Neural progenitor cell (in vitro differentiated cells): Measurements from ENCODE around the gene ATP1A2. TPM values are rescaled to one million over a fixed set of nuclear protein-coding genes. Genes with fewer than 3 reads are reported as not detected.

ENCODE experiments used
- DNase-seq: peaks from one replicate; pipeline ENCODE4 v3.0.0-alpha.2; 2016; ENCODE audit warnings: low spot score
- H2AFZ ChIP-seq: fragments of 200-600 bp; sonication (generic); replicated peaks from 2 replicates; pipeline ENCODE4 v1.6.1; 2016; ENCODE audit warnings: antibody characterized with exemption
- H3F3A ChIP-seq: fragments of 200-600 bp; sonication (generic); 2 replicates; pipeline ENCODE4 v1.6.1; 2016; ENCODE audit warnings: antibody characterized with exemption, low read depth
- H3K27ac ChIP-seq: fragments of 200-600 bp; sonication (generic); 2 replicates; pipeline ENCODE4 v1.5.1; 2016; ENCODE audit warnings: mild to moderate bottlenecking
- H3K27me3 ChIP-seq: fragments of 200-600 bp; sonication (generic); 2 replicates; pipeline ENCODE4 v1.6.1; 2016; ENCODE audit warnings: mild to moderate bottlenecking, moderate library complexity
- H3K36me3 ChIP-seq: fragments of 200-600 bp; sonication (generic); 2 replicates; pipeline ENCODE4 v1.5.1; 2016
- H3K4me1 ChIP-seq: fragments of 200-600 bp; sonication (generic); 2 replicates; pipeline ENCODE4 v1.6.1; 2016; ENCODE audit warnings: mixed run types
- H3K4me2 ChIP-seq: fragments of 200-600 bp; sonication (generic); 2 replicates; pipeline ENCODE4 v1.6.1; 2016
- H3K4me3 ChIP-seq: fragments of 200-600 bp; sonication (generic); 2 replicates; pipeline ENCODE4 v1.5.1; 2016
- H3K79me2 ChIP-seq: fragments of 200-600 bp; sonication (generic); 2 replicates; pipeline ENCODE4 v1.6.1; 2016; ENCODE audit warnings: low read depth
- H3K9ac ChIP-seq: fragments of 200-600 bp; sonication (generic); 2 replicates; pipeline ENCODE4 v1.6.1; 2016
- H3K9me3 ChIP-seq: fragments of 200-600 bp; sonication (generic); 2 replicates; pipeline ENCODE4 v1.5.1; 2016; ENCODE audit warnings: low read depth
- H4K20me1 ChIP-seq: fragments of 200-600 bp; sonication (generic); 2 replicates; pipeline ENCODE4 v1.6.1; 2016; ENCODE audit warnings: low read depth
- H3K27ac Mint-ChIP-seq: 3 replicates; pipeline ENCODE4 v1.8.0; 2021; ENCODE audit warnings: mixed read lengths
- H3K27me3 Mint-ChIP-seq: 2 replicates; pipeline ENCODE4 v1.8.0; 2022; ENCODE audit warnings: low read depth, mild to moderate bottlenecking, inconsistent platforms, moderate library complexity, mixed read lengths; ENCODE audit not compliant: insufficient read depth
- H3K36me3 Mint-ChIP-seq: 3 replicates; pipeline ENCODE4 v1.8.0; 2021; ENCODE audit warnings: mixed read lengths
- H3K4me1 Mint-ChIP-seq: 3 replicates; pipeline ENCODE4 v1.8.0; 2021; ENCODE audit warnings: mixed read lengths
- H3K4me3 Mint-ChIP-seq: 3 replicates; pipeline ENCODE4 v1.8.0; 2021; ENCODE audit warnings: mild to moderate bottlenecking, moderate library complexity, mixed read lengths
- H3K9me3 Mint-ChIP-seq: 3 replicates; pipeline ENCODE4 v1.8.0; 2020; ENCODE audit warnings: mixed read lengths
- EZH2 ChIP-seq: fragments of 200-600 bp; sonication (generic); IDR thresholded peaks from 2 replicates; pipeline ENCODE4 v1.6.1; 2017; ENCODE audit warnings: antibody characterized with exemption, mild to moderate bottlenecking, moderate library complexity
- EZH2phosphoT487 ChIP-seq: fragments of 200-600 bp; sonication (generic); IDR thresholded peaks from 2 replicates; pipeline ENCODE4 v1.6.1; 2017; ENCODE audit warnings: antibody characterized with exemption
- total RNA-seq: library from RNA; depleted of rRNA; stranded (reverse); fragments of >200 nt; gene quantifications from 2 replicates; pipeline ENCODE4 v1.2.3, GENCODE V29; 2015; ENCODE audit warnings: low replicate concordance
- TF ChIP-seq, protein P1 (sequence below): fragments of 200-600 bp; sonication (generic); IDR thresholded peaks from 2 replicates; pipeline ENCODE4 v1.5.1; 2017; ENCODE audit warnings: antibody characterized with exemption, mild to moderate bottlenecking

Gene ATP1A2
- total RNA-seq, 1 donor from 2014 or later: 88.6 TPM

DNA sequence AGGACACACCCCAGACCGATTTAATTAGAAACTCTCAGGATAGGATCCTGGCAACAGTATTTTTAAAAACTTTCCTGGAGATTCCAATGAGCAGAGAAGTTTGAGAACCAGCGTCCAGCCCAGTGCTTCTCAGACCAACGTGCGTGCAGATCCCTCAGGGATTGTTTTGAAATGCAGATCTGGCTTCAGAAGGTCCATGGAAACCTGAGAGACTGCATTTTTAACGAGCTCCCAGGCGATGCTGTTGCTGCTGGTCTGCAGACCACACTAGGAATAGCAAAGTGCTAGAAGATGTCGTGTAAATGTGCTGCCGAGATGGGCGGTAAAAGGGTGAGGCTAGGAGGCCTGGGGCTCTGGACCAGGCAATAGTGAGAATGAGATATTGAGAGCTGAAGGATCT, 56.4 kb downstream of the ATP1A2 start:
- Mint-ChIP-seq H3K4me1 (peaks cover 72% of the 10 kb centered on the region), H3K36me3 (peaks cover 5% of the 10 kb centered on the region), H3K27me3 (peaks cover 15% of the 10 kb centered on the region), H3K4me3 (peak overlapping the region; percentile 6), H3K9me3 (peaks cover 17% of the 10 kb centered on the region), H3K27ac (peak overlapping the region; percentile 22)
- Histone ChIP-seq H3K27ac (no peak overlapping the region), H3K79me2 (no peaks in the 10 kb centered on the region), H3K4me2 (peak overlapping the region; percentile 49), H3K9ac (no peak overlapping the region), H3K9me3 (no peaks in the 10 kb centered on the region), H3F3A (peaks cover 38% of the 10 kb centered on the region), H3K27me3 (peaks cover 46% of the 10 kb centered on the region), H3K4me3 (no peak overlapping the region), H2AFZ (no peak overlapping the region), H3K4me1 (peaks cover 37% of the 10 kb centered on the region), H3K36me3 (no peaks in the 10 kb centered on the region), H4K20me1 (peaks cover 4% of the 10 kb centered on the region)
- DNase-seq: no peak
- no peak for TF ChIP-seq EZH2phosphoT487
- TF ChIP-seq, protein P1, sequence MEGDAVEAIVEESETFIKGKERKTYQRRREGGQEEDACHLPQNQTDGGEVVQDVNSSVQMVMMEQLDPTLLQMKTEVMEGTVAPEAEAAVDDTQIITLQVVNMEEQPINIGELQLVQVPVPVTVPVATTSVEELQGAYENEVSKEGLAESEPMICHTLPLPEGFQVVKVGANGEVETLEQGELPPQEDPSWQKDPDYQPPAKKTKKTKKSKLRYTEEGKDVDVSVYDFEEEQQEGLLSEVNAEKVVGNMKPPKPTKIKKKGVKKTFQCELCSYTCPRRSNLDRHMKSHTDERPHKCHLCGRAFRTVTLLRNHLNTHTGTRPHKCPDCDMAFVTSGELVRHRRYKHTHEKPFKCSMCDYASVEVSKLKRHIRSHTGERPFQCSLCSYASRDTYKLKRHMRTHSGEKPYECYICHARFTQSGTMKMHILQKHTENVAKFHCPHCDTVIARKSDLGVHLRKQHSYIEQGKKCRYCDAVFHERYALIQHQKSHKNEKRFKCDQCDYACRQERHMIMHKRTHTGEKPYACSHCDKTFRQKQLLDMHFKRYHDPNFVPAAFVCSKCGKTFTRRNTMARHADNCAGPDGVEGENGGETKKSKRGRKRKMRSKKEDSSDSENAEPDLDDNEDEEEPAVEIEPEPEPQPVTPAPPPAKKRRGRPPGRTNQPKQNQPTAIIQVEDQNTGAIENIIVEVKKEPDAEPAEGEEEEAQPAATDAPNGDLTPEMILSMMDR: no peak

DNA sequence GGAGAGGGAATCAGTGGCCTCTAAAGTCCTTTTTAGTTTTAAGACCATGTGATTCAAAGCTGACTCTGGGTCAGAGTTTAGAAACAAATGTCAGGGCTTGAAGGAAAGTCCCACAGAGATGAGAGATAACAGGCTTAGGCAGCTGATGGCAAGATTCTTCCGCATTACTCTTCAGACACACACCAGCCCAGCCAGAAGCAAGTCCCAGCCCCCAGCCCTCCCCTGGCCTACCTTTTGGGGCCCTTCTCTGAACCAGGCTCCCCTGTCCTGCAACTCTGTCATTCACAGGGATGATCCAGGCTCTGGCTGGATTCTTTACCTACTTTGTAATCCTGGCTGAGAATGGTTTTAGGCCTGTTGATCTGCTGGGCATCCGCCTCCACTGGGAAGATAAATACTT, 61.7 kb downstream of the ATP1A2 start:
- Histone ChIP-seq H3K4me2 (peak overlapping the region; percentile 54), H3K4me1 (peaks cover 16% of the 10 kb centered on the region), H3K79me2 (no peaks in the 10 kb centered on the region), H3K4me3 (no peak overlapping the region), H3K36me3 (no peaks in the 10 kb centered on the region), H3K9ac (no peak overlapping the region), H4K20me1 (no peaks in the 10 kb centered on the region), H3K27me3 (peaks cover 17% of the 10 kb centered on the region), H3K27ac (peak overlapping the region; percentile 88), H2AFZ (peak overlapping the region; percentile 89), H3F3A (peaks cover 19% of the 10 kb centered on the region), H3K9me3 (no peaks in the 10 kb centered on the region)
- H3K4me3 Mint-ChIP-seq: peak overlapping the region; percentile 48
- TF ChIP-seq EZH2phosphoT487 (no peak), EZH2 (no peak)
- TF ChIP-seq, protein P1: no peak
- H3K9me3 Mint-ChIP-seq: peaks cover 28% of the 10 kb centered on the region
- H3K36me3 Mint-ChIP-seq: peaks cover 7% of the 10 kb centered on the region
- DNase-seq: peak; percentile 52
- H3K4me1 Mint-ChIP-seq: peaks cover 41% of the 10 kb centered on the region
- H3K27me3 Mint-ChIP-seq: peaks cover 10% of the 10 kb centered on the region
- peak overlapping the region; percentile 98 for H3K27ac Mint-ChIP-seq

DNA sequence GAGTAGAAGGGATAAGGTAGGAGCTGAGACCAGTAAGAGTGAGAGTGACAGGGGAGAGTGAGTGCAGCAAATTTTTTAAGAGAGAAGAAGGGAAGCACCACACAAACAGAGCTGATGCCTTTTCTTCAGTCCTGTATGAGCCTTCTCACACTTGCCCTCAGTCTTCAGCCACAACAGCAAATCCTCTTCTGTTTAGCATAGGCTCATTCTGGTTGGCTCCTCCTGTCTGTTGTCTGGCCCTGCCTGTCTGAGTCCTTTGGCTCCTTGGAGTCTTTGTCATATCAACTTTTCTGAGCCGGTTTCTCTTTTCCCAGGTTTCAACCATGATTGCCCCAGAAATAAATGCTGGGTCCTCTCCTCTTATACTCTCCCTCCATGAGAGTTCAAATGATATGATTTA, 62.1 kb downstream of the ATP1A2 start:
- peak overlapping the region; percentile 88 for H3K27ac ChIP-seq
- peaks cover 13% of the 10 kb centered on the region for H3K27me3 ChIP-seq
- H3F3A ChIP-seq: peaks cover 19% of the 10 kb centered on the region
- Mint-ChIP-seq H3K27me3 (peaks cover 10% of the 10 kb centered on the region), H3K4me3 (peak overlapping the region; percentile 48), H3K9me3 (peaks cover 28% of the 10 kb centered on the region), H3K27ac (peak overlapping the region; percentile 98), H3K36me3 (peaks cover 7% of the 10 kb centered on the region), H3K4me1 (peaks cover 36% of the 10 kb centered on the region)
- H3K36me3 ChIP-seq: no peaks in the 10 kb centered on the region
- no peaks in the 10 kb centered on the region for H3K9me3 ChIP-seq
- H3K4me1 ChIP-seq: peaks cover 16% of the 10 kb centered on the region
- H3K79me2 ChIP-seq: no peaks in the 10 kb centered on the region
- no peaks in the 10 kb centered on the region for H4K20me1 ChIP-seq
- TF ChIP-seq, protein P1: no peak
- TF ChIP-seq EZH2: no peak
- no peak for TF ChIP-seq EZH2phosphoT487
- DNase-seq: peak; percentile 46
- no peak overlapping the region for H3K4me3 ChIP-seq
- peak overlapping the region; percentile 54 for H3K4me2 ChIP-seq
- H2AFZ ChIP-seq: peak overlapping the region; percentile 89
- H3K9ac ChIP-seq: no peak overlapping the region
